HuH-7 (cell line): ENCODE results near the gene TAS2R1.

ENCODE experiments used
- DNase-seq: peaks from one replicate; pipeline ENCODE4 v3.0.0; 2011; ENCODE audit warnings: low spot score

Gene TAS2R1

GRCh38 chr5:9587135-9587534 lies 43.0 kb downstream of the TAS2R1 start:
- no peak for DNase-seq

GRCh38 chr5:9582406-9582805 lies 47.7 kb downstream of the TAS2R1 start:
- DNase-seq, result no peak
